SK-N-SH treated with all-trans-retinoic acid at 6 μM for 48 hours (cell line): ENCODE results near the gene CBR1.

Source experiments
- ATAC-seq: fragments of 200-7000 bp; cut with Tn5 transposase; 3 replicates; pipeline ENCODE4 v1.9.1; 2020; ENCODE audit warnings: mild to moderate bottlenecking, moderate library complexity
- ARNTL ChIP-seq: fragments of 450-650 bp; formaldehyde crosslinking; IDR thresholded peaks from 2 replicates; pipeline ENCODE4 v1.5.0; 2020; ENCODE audit warnings: low read depth, mild to moderate bottlenecking, moderate library complexity, borderline replicate concordance
- BACH2 ChIP-seq: fragments of 250-450 bp; sonication (Bioruptor Pico); IDR thresholded peaks from 2 replicates; pipeline ENCODE4 v1.9.0; 2021; ENCODE audit warnings: mild to moderate bottlenecking, borderline replicate concordance
- CREB5 ChIP-seq: fragments of 250-450 bp; sonication (Bioruptor Pico); IDR thresholded peaks from 2 replicates; pipeline ENCODE4 v1.5.1; 2020; ENCODE audit warnings: low read depth, mild to moderate bottlenecking, moderate library complexity
- ESRRG ChIP-seq: fragments of 250-450 bp; sonication (Bioruptor Pico); IDR thresholded peaks from 2 replicates; pipeline ENCODE4 v1.6.1; 2021; ENCODE audit warnings: mild to moderate bottlenecking
- GLIS3 ChIP-seq: fragments of 250-450 bp; sonication (Bioruptor Pico); IDR thresholded peaks from 2 replicates; pipeline ENCODE4 v1.5.0; 2020; ENCODE audit warnings: mild to moderate bottlenecking, moderate library complexity
- ISL1 ChIP-seq: fragments of 250-450 bp; sonication (Bioruptor Pico); IDR thresholded peaks from 2 replicates; pipeline ENCODE4 v2.1.2; 2022; ENCODE audit warnings: mild to moderate bottlenecking, moderate library complexity
- OSR1 ChIP-seq: fragments of 250-450 bp; sonication (Bioruptor Pico); IDR thresholded peaks from 2 replicates; pipeline ENCODE4 v1.8.0; 2022; ENCODE audit warnings: moderate library complexity, mild to moderate bottlenecking, inconsistent platforms
- PATZ1 ChIP-seq: fragments of 250-450 bp; sonication (Bioruptor Pico); IDR thresholded peaks from 2 replicates; pipeline ENCODE4 v1.8.0; 2020; ENCODE audit warnings: mild to moderate bottlenecking, moderate library complexity, borderline replicate concordance
- PPARA ChIP-seq: fragments of 250-450 bp; sonication (Bioruptor Pico); IDR thresholded peaks from 2 replicates; pipeline ENCODE4 v1.5.0; 2020; ENCODE audit warnings: mild to moderate bottlenecking, borderline replicate concordance
- RARB ChIP-seq: fragments of 250-450 bp; sonication (Bioruptor Pico); IDR thresholded peaks from 2 replicates; pipeline ENCODE4 v1.8.0; 2021; ENCODE audit warnings: mild to moderate bottlenecking, moderate library complexity
- SNAI2 ChIP-seq: fragments of 250-450 bp; sonication (Bioruptor Pico); IDR thresholded peaks from 2 replicates; pipeline ENCODE4 v1.5.0; 2020; ENCODE audit warnings: mild to moderate bottlenecking, moderate library complexity
- TCF4 ChIP-seq: fragments of 250-450 bp; sonication (Bioruptor Pico); IDR thresholded peaks from 2 replicates; pipeline ENCODE4 v1.8.0; 2021; ENCODE audit warnings: mild to moderate bottlenecking, moderate library complexity, borderline replicate concordance
- TOX ChIP-seq: fragments of 250-450 bp; sonication (Bioruptor Pico); IDR thresholded peaks from 2 replicates; pipeline ENCODE4 v1.8.0; 2021; ENCODE audit warnings: mild to moderate bottlenecking, moderate library complexity, borderline replicate concordance
- TSHZ2 ChIP-seq: fragments of 250-450 bp; sonication (Bioruptor Pico); IDR thresholded peaks from 2 replicates; pipeline ENCODE4 v1.5.0; 2020; ENCODE audit warnings: mild to moderate bottlenecking, moderate library complexity
- ZC3H10 ChIP-seq: fragments of 250-450 bp; sonication (Bioruptor Pico); IDR thresholded peaks from 2 replicates; pipeline ENCODE4 v1.5.1; 2021; ENCODE audit warnings: mild to moderate bottlenecking, moderate library complexity
- ZFP3 ChIP-seq: fragments of 250-450 bp; sonication (Bioruptor Pico); IDR thresholded peaks from 2 replicates; pipeline ENCODE4 v1.5.0; 2020; ENCODE audit warnings: mild to moderate bottlenecking, moderate library complexity
- ZFP30 ChIP-seq: fragments of 450-650 bp; formaldehyde crosslinking; IDR thresholded peaks from 2 replicates; pipeline ENCODE4 v1.5.0; 2022; ENCODE audit warnings: mild to moderate bottlenecking, moderate library complexity
- ZNF70 ChIP-seq: fragments of 450-650 bp; formaldehyde crosslinking; IDR thresholded peaks from 2 replicates; pipeline ENCODE4 v1.5.0; 2020; ENCODE audit warnings: mild to moderate bottlenecking, moderate library complexity
- ZNF8 ChIP-seq: fragments of 450-650 bp; formaldehyde crosslinking; IDR thresholded peaks from 2 replicates; pipeline ENCODE4 v1.5.0; 2020; ENCODE audit warnings: mild to moderate bottlenecking, moderate library complexity

Gene CBR1

GRCh38 chr21:36104317-36105300 lies 34.8 kb downstream of the CBR1 start:
- ATAC-seq: no peak

GRCh38 chr21:36105327-36105842 lies 35.6 kb downstream of the CBR1 start:
- ATAC-seq: no peak
- TF ChIP-seq ZFP30 (CRISPR knock-in tag): no peak
- no peak for TF ChIP-seq OSR1 (CRISPR knock-in tag)
- no peak for TF ChIP-seq RARB (CRISPR knock-in tag)
- TF ChIP-seq CREB5 (CRISPR knock-in tag): no peak
- TF ChIP-seq ARNTL (CRISPR knock-in tag): no peak
- no peak for TF ChIP-seq ZNF70 (CRISPR knock-in tag)
- no peak for TF ChIP-seq PATZ1 (CRISPR knock-in tag)
- no peak for TF ChIP-seq SNAI2 (CRISPR knock-in tag)
- TF ChIP-seq ESRRG (CRISPR knock-in tag): no peak
- no peak for TF ChIP-seq TSHZ2 (CRISPR knock-in tag)
- TF ChIP-seq GLIS3: no peak
- TF ChIP-seq ISL1 (CRISPR knock-in tag): no peak
- no peak for TF ChIP-seq ZNF8 (CRISPR knock-in tag)

More at GRCh38 chr21:36104317-36105300, 34.8 kb downstream of the CBR1 start:
- no peak for TF ChIP-seq BACH2
- TF ChIP-seq OSR1 (CRISPR knock-in tag): no peak
- no peak for TF ChIP-seq ZNF8 (CRISPR knock-in tag)
- TF ChIP-seq TSHZ2 (CRISPR knock-in tag): no peak
- TF ChIP-seq TOX: no peak
- no peak for TF ChIP-seq ZFP3 (CRISPR knock-in tag)
- no peak for TF ChIP-seq ZC3H10 (CRISPR knock-in tag)

GRCh38 chr21:36109868-36110267 lies 40.0 kb downstream of the CBR1 start:
- no peak for ATAC-seq
- no peak for TF ChIP-seq OSR1 (CRISPR knock-in tag)
- no peak for TF ChIP-seq ISL1 (CRISPR knock-in tag)
- TF ChIP-seq ESRRG (CRISPR knock-in tag): no peak
- no peak for TF ChIP-seq BACH2
- TF ChIP-seq PPARA: no peak
- TF ChIP-seq GLIS3: no peak
- no peak for TF ChIP-seq TSHZ2 (CRISPR knock-in tag)
- TF ChIP-seq ZNF8 (CRISPR knock-in tag): no peak
- no peak for TF ChIP-seq TCF4
